ENCODE measurements around the gene KRT6B.

KRT6B gene

GRCh38 chr12:52418576-52419110, 33.3 kb downstream of the KRT6B start:
- Histone ChIP-seq H3K4me1 (ENCODE audit: insufficient read depth, low read length, poor library complexity, severe bottlenecking) (no peaks in the 10 kb centered on the region), H3K9me3 (ENCODE audit: insufficient read depth, low read depth, low read length) (no peaks in the 10 kb centered on the region), H3F3A (ENCODE audit: low read depth) (no peaks in the 10 kb centered on the region), H4K20me1 (ENCODE audit: insufficient read depth, low read length, poor library complexity, severe bottlenecking) (no peaks in the 10 kb centered on the region), H3K9me2 (replicated peaks; ENCODE audit: low read depth, low read length) (no peaks in the 10 kb centered on the region), H3K79me2 (ENCODE audit: insufficient read depth, low read length) (no peaks in the 10 kb centered on the region), H3K9ac (ENCODE audit: low read depth, low read length, poor library complexity, severe bottlenecking) (no peak overlapping the region), H2AFZ (ENCODE audit: low read length) (no peak overlapping the region), H3K4me3 (ENCODE audit: low read length, poor library complexity, severe bottlenecking) (no peak overlapping the region), H3K4me2 (ENCODE audit: low read depth, low read length, poor library complexity, severe bottlenecking) (no peak overlapping the region), H3K36me3 (ENCODE audit: insufficient read depth, low read length) (no peaks in the 10 kb centered on the region), H3K27me3 (ENCODE audit: insufficient read depth, low read length, poor library complexity, severe bottlenecking) (no peaks in the 10 kb centered on the region)
- TF ChIP-seq CTCF (conservative IDR thresholded peaks at IDR 0.05; ENCODE audit: low read length) = no peak
- no peak for TF ChIP-seq EZH2phosphoT487 (IDR thresholded peaks at IDR 0.05; ENCODE audit: borderline replicate concordance)

- H3K4me1 ChIP-seq (ENCODE audit: insufficient read depth, low read length, poor library complexity, severe bottlenecking) = no peaks in the 10 kb centered on the region
- H3K9me2 ChIP-seq (replicated peaks; ENCODE audit: low read depth, low read length) = no peaks in the 10 kb centered on the region
- H3K4me2 ChIP-seq (ENCODE audit: low read depth, low read length, poor library complexity, severe bottlenecking) = no peak overlapping the region
- no peak for TF ChIP-seq EZH2phosphoT487 (IDR thresholded peaks at IDR 0.05; ENCODE audit: borderline replicate concordance)
- no peak for TF ChIP-seq CTCF (conservative IDR thresholded peaks at IDR 0.05; ENCODE audit: low read length)
- H3K36me3 ChIP-seq (ENCODE audit: insufficient read depth, low read length) = no peaks in the 10 kb centered on the region
- H4K20me1 ChIP-seq (ENCODE audit: insufficient read depth, low read length, poor library complexity, severe bottlenecking) = no peaks in the 10 kb centered on the region
- no peak overlapping the region for H3K4me3 ChIP-seq (ENCODE audit: low read length, poor library complexity, severe bottlenecking)
- no peak overlapping the region for H3K9ac ChIP-seq (ENCODE audit: low read depth, low read length, poor library complexity, severe bottlenecking)
- H3K27me3 ChIP-seq (ENCODE audit: insufficient read depth, low read length, poor library complexity, severe bottlenecking) = no peaks in the 10 kb centered on the region
- H2AFZ ChIP-seq (ENCODE audit: low read length) = no peak overlapping the region
- H3K79me2 ChIP-seq (ENCODE audit: insufficient read depth, low read length) = no peaks in the 10 kb centered on the region
- H3K9me3 ChIP-seq (ENCODE audit: insufficient read depth, low read depth, low read length) = no peaks in the 10 kb centered on the region
- no peaks in the 10 kb centered on the region for H3F3A ChIP-seq (ENCODE audit: low read depth)
Observed at GRCh38 chr12:52417740-52418139, 34.2 kb downstream of the KRT6B start.

GRCh38 chr12:52416795-52417194, 35.2 kb downstream of the KRT6B start:
- H3K9ac ChIP-seq (ENCODE audit: low read depth, low read length, poor library complexity, severe bottlenecking) = no peak overlapping the region
- no peak overlapping the region for H3K4me2 ChIP-seq (ENCODE audit: low read depth, low read length, poor library complexity, severe bottlenecking)
- H3K4me1 ChIP-seq (ENCODE audit: insufficient read depth, low read length, poor library complexity, severe bottlenecking) = no peaks in the 10 kb centered on the region
- H3K79me2 ChIP-seq (ENCODE audit: insufficient read depth, low read length) = no peaks in the 10 kb centered on the region
- H2AFZ ChIP-seq (ENCODE audit: low read length) = no peak overlapping the region
- no peaks in the 10 kb centered on the region for H3K9me2 ChIP-seq (replicated peaks; ENCODE audit: low read depth, low read length)
- H4K20me1 ChIP-seq (ENCODE audit: insufficient read depth, low read length, poor library complexity, severe bottlenecking) = no peaks in the 10 kb centered on the region
- no peaks in the 10 kb centered on the region for H3K9me3 ChIP-seq (ENCODE audit: insufficient read depth, low read depth, low read length)
- H3K36me3 ChIP-seq (ENCODE audit: insufficient read depth, low read length) = no peaks in the 10 kb centered on the region
- H3K27me3 ChIP-seq (ENCODE audit: insufficient read depth, low read length, poor library complexity, severe bottlenecking) = no peaks in the 10 kb centered on the region
- H3K4me3 ChIP-seq (ENCODE audit: low read length, poor library complexity, severe bottlenecking) = no peak overlapping the region
- TF ChIP-seq EZH2phosphoT487 (IDR thresholded peaks at IDR 0.05; ENCODE audit: borderline replicate concordance) (no peak), CTCF (conservative IDR thresholded peaks at IDR 0.05; ENCODE audit: low read length) (no peak)
- H3F3A ChIP-seq (ENCODE audit: low read depth) = no peaks in the 10 kb centered on the region
